T47D (cell line): ENCODE results near the gene TFAP2E.

Experiments used
- DNase-seq, 2 experiments: peaks; one replicate each; pipeline versions ENCODE4 v3.0.0 to v3.0.0-alpha.2; 2011 to 2012; ENCODE audit warnings: low read depth in 1 of 2, low spot score in 1 of 2
- JUND ChIP-seq: IDR thresholded peaks from 2 replicates; pipeline ENCODE4 v1.6.1; 2012; ENCODE audit warnings: low read depth
- in situ Hi-C: cut with HindIII; loops from 2 replicates; pipeline ENCODE4 v1.10.0; 2016; ENCODE audit warnings: low sequenced_read_pairs, low pct_unique_long_range_greater_than_20kb

Gene TFAP2E

GRCh38 chr1:35573198-35574124 is at the start of gene TFAP2E:
TSS of gene TFAP2E (plus strand) at chr1:35573314. CDS start at chr1:35573578, 264 bp downstream.
- in situ Hi-C loops, result no loop called here
- DNase-seq, result peak; percentile 69 to 92
- TF ChIP-seq JUND, result no peak

- DNase-seq, result peak in 1 of 2 experiments; percentile 71
- in situ Hi-C loops, result no loop called here
- TF ChIP-seq JUND, result no peak
These were observed 49.0 kb upstream of the TFAP2E start for GRCh38 chr1:35524106-35524505.

- no peak for TF ChIP-seq JUND
- no peak for DNase-seq
- in situ Hi-C loops, result no loop called here
These were observed 42.9 kb upstream of the TFAP2E start for GRCh38 chr1:35530168-35530567.

- no peak for DNase-seq
- TF ChIP-seq JUND, result no peak
- in situ Hi-C loops, result no loop called here
These were observed 42.2 kb upstream of the TFAP2E start for GRCh38 chr1:35530946-35531345.

- DNase-seq, result no peak
- no peak for TF ChIP-seq JUND
- in situ Hi-C loops, result no loop called here
These were observed 41.7 kb upstream of the TFAP2E start for GRCh38 chr1:35531368-35531767.

GRCh38 chr1:35532497-35533223 is 40.5 kb upstream of the TFAP2E start:
- peak in 1 of 2 experiments; percentile 7 for DNase-seq
- TF ChIP-seq JUND, result no peak
- in situ Hi-C loops, result no loop called here

- in situ Hi-C loops, result no loop called here
- no peak for TF ChIP-seq JUND
- no peak for DNase-seq
These were observed 39.5 kb upstream of the TFAP2E start for GRCh38 chr1:35533586-35533985.

GRCh38 chr1:35535243-35535642 is 37.9 kb upstream of the TFAP2E start:
- DNase-seq, result no peak
- in situ Hi-C loops, result no loop called here
- no peak for TF ChIP-seq JUND

- TF ChIP-seq JUND, result no peak
- DNase-seq, result no peak
- in situ Hi-C loops, result no loop called here
These were observed 36.5 kb upstream of the TFAP2E start for GRCh38 chr1:35536556-35537162.

- in situ Hi-C loops, result no loop called here
- DNase-seq, result no peak
- TF ChIP-seq JUND, result no peak
These were observed 35.3 kb upstream of the TFAP2E start for GRCh38 chr1:35537806-35538205.

- in situ Hi-C loops, result no loop called here
- DNase-seq, result no peak
These were observed 33.9 kb upstream of the TFAP2E start for GRCh38 chr1:35539073-35539823.

GRCh38 chr1:35539824-35540261 is 33.3 kb upstream of the TFAP2E start:
- TF ChIP-seq JUND, result no peak
- in situ Hi-C loops, result no loop called here
- no peak for DNase-seq

More at GRCh38 chr1:35539073-35539823, 33.9 kb upstream of the TFAP2E start:
- TF ChIP-seq JUND, result no peak
